Skeletal muscle cell (primary cell): Measurements from ENCODE around the gene BLZF1.
"Not testable (repeated sequence)": the region's sequence is repeated elsewhere in the genome, so short reads cannot be mapped to it uniquely, and the experiment has no call there.

ENCODE experiments used
- DNase-seq: peaks from one replicate; pipeline ENCODE4 v3.0.0-alpha.2; 2010; ENCODE audit warnings: low read depth
- H3K4me3 ChIP-seq: 2 replicates; pipeline ENCODE4 v1.5.1; 2011; ENCODE audit warnings: low read depth, mild to moderate bottlenecking, control low read depth, low read length, moderate library complexity

BLZF1 gene, protein sequence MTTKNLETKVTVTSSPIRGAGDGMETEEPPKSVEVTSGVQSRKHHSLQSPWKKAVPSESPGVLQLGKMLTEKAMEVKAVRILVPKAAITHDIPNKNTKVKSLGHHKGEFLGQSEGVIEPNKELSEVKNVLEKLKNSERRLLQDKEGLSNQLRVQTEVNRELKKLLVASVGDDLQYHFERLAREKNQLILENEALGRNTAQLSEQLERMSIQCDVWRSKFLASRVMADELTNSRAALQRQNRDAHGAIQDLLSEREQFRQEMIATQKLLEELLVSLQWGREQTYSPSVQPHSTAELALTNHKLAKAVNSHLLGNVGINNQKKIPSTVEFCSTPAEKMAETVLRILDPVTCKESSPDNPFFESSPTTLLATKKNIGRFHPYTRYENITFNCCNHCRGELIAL

GRCh38 chr1:169367686-169368405 is at the start of gene BLZF1, which contains the start of gene NME7:
Gene BLZF1, plus strand, starts transcription at chr1:169368195. Its CDS starts 1,328 bp downstream, at chr1:169369523.
Gene NME7, minus strand, starts transcription at chr1:169367797. Its CDS starts 87 bp downstream, at chr1:169367710.
- DNase-seq = peak; percentile 87
- H3K4me3 ChIP-seq = peak within 1 kb of the TSS; percentile 89

- no peak overlapping the region for H3K4me3 ChIP-seq
- peak; percentile 42 for DNase-seq
Observed at GRCh38 chr1:169318536-169319244, 49.3 kb upstream of the BLZF1 start.

DNA sequence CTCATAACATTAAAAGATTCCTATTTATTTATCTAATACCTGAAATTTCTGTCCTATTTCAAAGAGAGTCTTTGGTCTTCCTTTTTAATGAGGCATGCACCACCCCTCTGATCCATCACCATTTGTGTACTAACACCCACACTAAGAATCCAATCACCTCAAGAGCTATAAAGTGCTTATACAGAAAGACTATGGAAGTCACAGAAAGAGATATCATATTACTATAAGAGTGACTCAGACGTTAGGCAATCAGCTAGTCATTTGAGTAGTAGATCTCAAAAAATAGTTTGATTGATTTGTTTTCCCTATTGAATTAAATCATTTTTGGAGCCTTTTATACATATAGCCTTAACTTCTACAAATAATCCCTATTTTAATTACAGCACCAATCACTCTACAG is 46.5 kb upstream of the BLZF1 start:
- DNase-seq = peak; percentile 47
- no peak overlapping the region for H3K4me3 ChIP-seq

- no peak for DNase-seq
- no peak overlapping the region for H3K4me3 ChIP-seq
Observed at GRCh38 chr1:169322138-169322537, 45.9 kb upstream of the BLZF1 start.

DNA sequence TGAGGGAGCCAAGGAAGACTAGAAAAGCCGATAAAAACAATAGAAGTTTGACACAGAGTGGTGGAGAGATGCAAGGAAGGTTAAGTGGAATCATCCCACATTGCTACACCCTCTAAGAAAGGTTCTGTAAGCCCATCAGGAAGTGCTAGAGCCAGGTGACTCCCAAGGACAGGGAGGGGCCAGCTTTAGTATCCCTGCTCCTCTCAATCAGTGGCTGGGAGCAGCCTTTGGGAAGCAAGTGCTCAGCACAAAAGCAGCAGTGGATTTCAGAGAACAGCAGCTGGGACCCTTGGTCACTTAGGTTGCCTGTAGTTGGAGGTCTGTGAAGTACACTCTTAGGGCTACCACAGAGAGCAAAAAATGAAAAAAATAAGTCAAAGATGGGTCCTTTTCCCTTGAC is 42.9 kb upstream of the BLZF1 start:
- no peak for DNase-seq
- no peak overlapping the region for H3K4me3 ChIP-seq

DNA sequence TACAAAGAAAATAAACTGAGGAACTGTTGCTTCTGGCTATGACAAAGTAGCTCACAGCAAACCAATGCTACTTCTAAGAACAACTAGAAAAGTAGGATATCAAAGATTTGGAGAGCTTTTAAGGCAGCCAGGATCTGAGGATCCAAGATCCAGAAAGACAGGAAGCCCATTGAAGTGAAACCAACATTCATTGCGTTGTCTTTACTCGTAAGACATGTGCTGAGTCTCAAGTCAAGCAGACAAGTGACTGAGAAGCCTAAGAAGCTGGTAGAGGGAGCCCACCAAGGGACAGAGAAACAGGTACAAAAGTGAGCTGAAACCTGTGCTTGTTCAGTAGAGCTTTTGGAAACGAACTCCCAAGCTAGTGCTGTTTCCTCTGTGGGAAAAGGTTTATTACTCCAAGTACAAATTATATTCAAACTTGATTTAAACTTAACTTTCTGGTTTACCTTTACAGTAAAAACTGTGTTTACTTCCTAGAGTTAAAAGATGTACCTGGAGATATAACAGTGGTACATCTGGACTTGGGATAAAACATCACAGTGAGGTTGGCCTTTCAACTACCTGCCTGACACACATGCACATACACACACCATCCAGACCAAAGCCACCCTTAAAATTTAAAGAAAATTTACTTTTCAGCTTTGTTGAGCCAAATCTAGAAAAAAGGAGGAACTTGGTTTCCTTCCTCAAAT is 41.6 kb upstream of the BLZF1 start:
- no peak overlapping the region for H3K4me3 ChIP-seq

DNA sequence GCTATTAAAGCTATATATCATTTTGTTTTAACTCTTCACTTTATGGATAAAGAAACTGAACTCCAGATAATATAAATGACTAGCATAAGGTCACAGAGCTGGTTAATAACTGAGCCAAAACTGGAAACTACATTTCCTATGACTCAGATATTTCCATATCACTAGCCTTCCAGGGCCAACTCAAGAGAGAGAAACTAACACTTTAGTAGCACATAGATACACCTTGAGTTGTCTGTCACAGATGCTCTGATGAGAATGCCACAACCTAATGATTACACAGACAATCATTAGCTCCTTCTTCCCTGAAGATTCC is 41.1 kb upstream of the BLZF1 start:
- peak; percentile 4 for DNase-seq
- H3K4me3 ChIP-seq = no peak overlapping the region

More for the DNA sequence above, 41.6 kb upstream of the BLZF1 start:
- DNase-seq = no peak

DNA sequence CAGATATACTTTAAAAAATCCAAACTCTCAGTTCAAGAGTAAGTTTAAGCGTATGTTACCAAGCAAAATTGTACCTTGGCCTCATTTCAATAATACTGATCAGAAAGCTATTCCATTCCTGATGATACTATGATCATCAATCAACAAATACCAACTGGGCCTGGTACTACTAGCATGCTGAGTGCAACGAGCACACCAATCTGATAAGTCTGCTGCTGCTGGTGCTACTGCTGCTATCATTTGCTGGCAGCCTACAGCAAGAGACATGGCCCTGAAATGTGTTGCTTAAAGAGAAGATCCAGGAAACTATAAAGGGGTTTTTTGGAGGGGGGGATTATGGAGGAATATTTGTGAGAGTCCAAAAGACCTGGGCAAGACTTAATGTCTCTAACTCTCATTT is 40.1 kb upstream of the BLZF1 start:
- H3K4me3 ChIP-seq = no peak overlapping the region
- DNase-seq = no peak

- DNase-seq = no peak
- H3K4me3 ChIP-seq = no peak overlapping the region
Observed at GRCh38 chr1:169329383-169329782, 38.6 kb upstream of the BLZF1 start.

- no peak for DNase-seq
- H3K4me3 ChIP-seq = no peak overlapping the region
Observed at GRCh38 chr1:169330927-169331326, 37.1 kb upstream of the BLZF1 start.

DNA sequence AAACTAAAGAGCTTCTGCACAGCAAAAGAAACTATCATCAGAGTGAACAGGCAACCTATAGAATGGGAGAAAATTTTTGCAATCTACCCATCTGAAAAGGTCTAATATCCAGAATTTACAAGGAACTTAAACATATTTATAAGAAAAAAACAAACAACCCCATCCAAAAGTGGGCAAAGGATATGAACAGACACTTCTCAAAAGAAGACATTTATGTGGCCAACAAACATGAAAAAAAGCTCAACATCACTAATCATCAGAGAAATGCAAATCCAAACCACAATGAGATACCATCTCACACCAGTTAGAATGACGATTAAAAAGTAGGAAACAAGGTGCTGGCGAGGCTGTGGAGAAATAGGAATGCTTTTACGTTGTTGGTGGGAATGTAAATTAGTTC is 33.3 kb upstream of the BLZF1 start:
- not testable (repeated sequence) for H3K4me3 ChIP-seq, DNase-seq

- DNase-seq, H3K4me3 ChIP-seq: not testable (repeated sequence)
Observed at GRCh38 chr1:169336947-169337715, 30.9 kb upstream of the BLZF1 start.

- no peak overlapping the region for H3K4me3 ChIP-seq
- DNase-seq = no peak
Observed at GRCh38 chr1:169338617-169339016, 29.4 kb upstream of the BLZF1 start.

- H3K4me3 ChIP-seq = no peak overlapping the region
- DNase-seq = no peak
Observed at GRCh38 chr1:169339773-169340172, 28.2 kb upstream of the BLZF1 start.

DNA sequence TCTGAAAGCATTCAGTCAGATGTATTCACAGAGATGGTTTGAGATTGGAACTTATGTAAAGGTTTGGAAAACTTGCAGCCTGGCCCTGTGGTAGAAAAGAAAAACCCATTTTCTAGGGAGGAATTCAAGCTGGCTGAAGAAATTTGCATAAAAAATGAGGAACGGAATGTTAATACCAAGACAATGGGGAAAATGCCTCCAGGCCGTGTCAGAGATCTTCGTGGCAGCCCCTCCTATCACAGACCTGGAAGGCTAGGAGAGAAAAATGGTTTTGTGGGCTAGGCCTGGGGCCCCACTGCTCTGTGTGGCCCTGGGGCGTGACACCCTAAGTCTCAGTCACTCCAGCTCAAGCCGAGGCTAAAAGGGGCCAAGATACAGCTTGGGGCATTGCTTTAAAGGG is 27.1 kb upstream of the BLZF1 start:
- DNase-seq = no peak
- no peak overlapping the region for H3K4me3 ChIP-seq

DNA sequence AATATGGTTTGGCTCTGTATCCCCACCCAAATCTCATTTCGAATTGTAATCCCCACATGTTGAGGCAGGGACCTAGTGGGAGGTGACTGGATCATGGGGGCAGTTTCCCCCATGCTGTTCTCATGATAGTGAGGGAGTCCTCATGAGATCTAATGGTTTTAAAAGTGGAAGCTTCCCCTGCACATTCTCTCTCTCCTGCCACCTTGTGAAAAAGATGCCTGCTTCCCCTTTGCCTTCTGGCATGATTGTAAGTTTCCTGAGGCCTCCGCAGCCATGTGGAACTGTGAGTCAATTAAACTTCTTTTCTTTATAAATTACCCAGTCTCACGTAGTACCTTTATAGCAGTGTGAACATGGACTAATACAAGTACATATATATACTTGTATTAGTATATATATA is 25.9 kb upstream of the BLZF1 start:
- H3K4me3 ChIP-seq, DNase-seq: not testable (repeated sequence)

- H3K4me3 ChIP-seq = no peak overlapping the region
Observed at GRCh38 chr1:169345511-169345910, 22.5 kb upstream of the BLZF1 start.

DNA sequence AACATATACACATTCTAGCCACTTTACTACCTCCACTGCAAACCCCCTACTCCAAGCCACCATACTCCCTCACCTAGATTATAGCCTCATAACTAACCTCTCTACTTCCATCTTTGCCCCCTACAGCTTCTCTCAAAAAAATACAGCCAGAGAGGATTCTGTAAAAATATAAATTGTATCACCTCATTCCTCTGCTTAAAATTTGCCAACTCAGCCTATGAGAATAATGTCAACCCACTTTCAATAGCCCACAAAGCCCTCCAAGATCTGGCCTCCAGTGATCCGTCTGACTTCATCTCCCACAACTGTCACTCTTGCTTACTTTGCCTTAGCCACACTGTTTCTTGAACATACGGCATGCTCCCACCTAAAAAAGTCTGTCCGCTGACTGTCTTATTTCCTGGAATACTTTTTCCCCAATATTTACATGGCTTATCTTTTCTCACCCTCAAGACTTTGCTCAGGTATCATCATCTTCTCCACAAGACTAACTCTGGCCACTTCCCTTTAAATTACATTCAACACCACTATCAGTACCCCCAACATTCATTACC is 21.9 kb upstream of the BLZF1 start:
- DNase-seq = no peak

More at GRCh38 chr1:169345511-169345910, 22.5 kb upstream of the BLZF1 start:
- no peak for DNase-seq

More for the DNA sequence above, 21.9 kb upstream of the BLZF1 start:
- no peak overlapping the region for H3K4me3 ChIP-seq
